ENCODE measurements around the gene ABLIM3.
A peak's percentile ranks its signal among the peaks of the same experiment; 100 is the strongest.
"Not testable (repeated sequence)": the region's sequence is repeated elsewhere in the genome, so short reads cannot be mapped to it uniquely, and the experiment has no call there.

Gene ABLIM3

DNA sequence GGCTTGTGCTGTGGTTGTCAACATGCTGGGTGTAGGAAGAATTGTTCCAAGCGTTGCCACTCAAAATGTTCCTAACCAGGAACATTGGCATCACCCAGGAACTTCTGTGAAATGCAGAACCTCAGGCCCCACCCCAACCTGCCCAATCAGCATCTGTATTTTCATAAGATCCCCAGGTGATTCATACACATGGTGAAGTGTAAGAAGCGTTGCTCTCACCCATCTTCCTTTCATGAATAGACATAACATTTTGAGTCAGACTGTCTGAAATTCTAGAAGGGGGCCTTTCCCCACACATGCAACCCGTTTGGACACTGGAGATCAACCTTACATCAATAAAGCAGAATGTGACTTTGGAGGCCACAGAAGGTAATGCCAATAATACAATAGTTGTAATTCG lies 121.0 kb downstream of the ABLIM3 start:
- no peak for DNase-seq

DNA sequence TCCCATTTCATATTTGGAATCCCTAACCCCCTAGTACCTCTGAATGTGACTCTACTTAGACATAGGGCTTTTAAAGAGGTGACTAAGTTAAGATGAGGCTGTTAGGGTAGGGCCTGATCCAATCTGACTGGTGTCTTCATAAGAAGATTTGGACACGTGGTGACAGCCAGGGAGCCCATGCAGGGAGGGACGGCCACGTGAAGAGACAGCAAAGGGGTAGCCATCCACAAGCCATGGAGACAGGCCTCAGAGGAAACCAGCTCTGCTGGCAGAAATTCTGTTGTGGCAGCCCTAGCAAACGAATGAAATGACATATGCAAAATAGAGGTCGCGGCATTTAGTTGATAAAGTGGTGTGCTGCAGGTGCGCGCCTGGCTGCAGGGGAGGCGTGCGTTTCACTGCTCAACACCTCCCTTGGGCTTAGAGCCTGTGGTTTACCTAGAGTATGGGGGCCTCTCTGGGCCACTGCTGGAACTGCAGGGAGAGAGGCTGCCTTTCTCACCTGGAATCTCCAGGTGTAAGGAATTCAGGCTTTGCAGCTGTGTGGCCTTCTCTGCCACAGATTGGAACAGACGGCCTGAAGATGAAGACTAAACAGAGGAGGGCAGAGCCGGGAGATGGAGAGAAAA lies 123.3 kb downstream of the ABLIM3 start:
- peak; percentile 70 for DNase-seq

DNA sequence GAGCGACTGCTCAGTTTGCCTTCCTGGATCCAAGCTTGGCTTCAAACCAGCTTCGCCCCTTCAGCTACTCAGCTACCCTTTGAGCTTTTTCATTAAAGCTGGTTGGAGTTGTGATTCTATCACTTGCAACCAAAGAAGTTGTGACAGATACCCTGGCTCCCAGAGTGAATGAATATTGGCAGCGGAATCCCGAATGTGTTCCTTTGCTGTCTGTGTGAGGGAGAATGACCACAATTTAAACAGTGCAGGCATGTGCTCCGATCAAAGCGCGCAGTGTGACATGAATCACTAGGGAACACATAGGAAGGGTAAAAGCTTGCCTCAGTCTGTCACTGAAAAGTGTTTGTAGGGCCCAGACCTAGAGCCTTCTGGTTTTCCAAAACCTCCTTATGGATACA lies 123.8 kb downstream of the ABLIM3 start:
- DNase-seq: no peak

GRCh38 chr5:149265597-149265996 lies 124.3 kb downstream of the ABLIM3 start:
- DNase-seq: no peak

DNA sequence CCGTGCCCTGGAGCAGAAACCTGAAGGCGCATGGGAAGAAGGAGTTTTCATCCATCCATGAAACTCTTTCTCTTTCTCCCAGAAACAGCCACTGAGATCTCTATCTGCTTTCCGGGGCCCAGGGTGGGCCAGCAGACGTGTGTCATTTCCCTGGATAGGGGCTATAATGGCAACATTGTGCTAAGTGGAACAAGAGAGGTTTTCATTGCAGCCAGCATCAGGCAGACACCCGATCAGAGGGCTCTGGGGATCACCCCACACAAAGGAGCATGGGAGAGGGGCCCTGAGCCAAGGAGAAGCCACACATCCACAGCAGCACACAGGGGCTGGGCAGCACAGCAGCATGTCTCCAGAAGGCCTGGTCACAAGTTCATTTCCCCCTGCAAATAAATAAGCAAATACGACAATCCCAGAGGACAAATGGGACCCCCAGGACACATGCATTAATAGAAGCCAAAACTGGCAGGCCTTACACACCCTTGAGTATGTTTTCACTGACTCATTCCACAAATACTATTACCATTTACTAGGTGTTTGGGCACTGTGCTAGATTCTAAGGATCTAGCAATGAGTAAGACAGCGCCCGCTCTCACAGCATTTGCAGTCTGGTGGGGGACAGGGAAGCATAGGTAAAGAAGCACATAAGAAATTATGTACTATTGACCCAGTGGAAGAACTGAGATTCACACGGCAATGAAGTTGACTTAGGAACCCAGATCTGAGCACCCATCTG lies 126.1 kb downstream of the ABLIM3 start:
- no peak for DNase-seq

- no peak for DNase-seq
These were observed 127.8 kb downstream of the ABLIM3 start for GRCh38 chr5:149268928-149269557.

DNA sequence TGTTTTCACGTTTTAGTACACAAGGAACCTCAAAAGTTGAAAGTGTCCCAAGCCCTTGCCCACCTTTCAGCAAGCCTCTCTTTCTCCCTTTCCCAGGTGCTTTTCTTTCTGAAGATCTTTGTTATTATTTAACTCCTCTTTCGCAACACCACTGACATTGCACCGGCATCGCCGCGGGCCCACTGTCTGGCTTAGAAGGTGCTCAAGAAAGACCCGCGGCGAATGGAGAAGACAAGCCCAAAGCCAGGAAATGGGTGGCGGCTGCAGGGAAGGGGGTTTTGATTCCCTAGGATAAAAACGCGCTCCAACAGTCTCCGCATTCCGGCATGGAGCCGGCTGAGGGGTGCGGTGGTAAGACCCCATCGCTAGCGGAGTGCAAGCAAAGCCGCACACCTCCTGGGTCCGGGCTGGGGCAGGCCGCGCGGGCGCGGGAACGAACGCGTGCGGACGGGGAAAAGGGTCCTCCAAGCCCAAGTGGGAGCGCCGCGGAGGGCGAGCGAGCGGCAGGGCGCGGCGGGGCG lies 130.0 kb downstream of the ABLIM3 start:
- DNase-seq: peak; percentile 25

DNA sequence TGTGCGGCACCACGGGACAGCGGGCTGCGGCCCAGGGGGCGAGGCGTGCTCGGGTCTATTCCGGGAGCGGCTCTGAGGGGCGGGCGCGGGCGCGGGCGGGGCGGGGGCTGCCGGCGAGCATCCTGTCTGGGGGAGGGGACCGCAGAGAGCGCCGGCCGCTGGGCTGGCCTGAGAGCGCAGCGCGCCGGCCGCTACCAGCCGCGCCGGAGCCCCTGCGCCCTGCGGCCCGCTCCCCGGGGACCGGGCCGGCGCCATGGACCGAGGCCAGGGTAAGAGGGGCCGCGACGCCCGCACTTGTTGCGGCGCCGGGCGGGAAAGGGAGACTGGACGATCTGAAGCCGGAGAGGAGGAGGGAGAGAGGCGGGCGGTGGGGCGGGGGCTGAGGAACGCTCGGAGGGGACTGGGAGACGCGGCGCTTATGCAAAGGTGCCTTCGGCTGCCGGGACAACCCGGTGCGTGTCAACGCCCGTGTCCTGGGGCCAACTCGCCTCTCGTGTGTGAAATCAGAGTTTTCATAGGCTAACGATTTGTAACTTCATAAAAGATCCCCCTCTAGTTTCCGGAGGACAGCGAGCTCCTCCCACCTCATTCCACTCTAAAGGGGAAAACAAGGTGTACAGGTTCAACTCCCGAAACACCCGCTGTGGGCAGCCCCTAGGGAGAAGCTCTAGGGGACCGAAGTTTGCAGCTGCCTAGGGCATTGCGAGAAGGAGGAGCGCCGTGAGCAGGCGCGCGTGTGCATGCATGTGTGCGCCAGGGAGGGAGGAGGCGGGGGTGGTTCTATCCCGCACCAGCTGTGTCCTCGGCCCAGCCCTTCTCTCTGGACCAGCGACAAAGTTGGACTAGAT lies 130.6 kb downstream of the ABLIM3 start, which contains the start of gene AFAP1L1:
TSS of gene AFAP1L1 (plus strand) at position 144 of the 848 bp plus-strand sequence. CDS start at position 254, 110 bp downstream.
- peak; percentile 32 for DNase-seq

DNA sequence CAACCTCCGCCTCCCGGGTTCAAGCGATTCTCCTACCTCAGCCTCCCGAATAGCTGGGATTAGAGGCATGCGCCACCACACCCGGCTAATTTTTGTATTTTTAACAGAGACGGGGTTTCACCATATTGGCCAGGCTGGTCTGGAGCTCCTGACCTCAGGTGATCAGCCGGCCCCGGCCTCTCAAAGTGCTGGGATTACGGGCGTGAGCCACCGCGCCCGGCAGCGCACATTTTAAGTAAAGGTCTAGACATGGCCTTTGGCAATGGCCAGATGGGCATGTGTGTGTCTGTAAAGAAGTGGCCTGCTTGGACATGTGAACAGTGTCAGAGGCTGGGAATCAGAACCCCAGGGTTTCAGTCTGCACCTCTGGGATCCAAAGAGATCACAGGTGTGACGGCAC lies 131.5 kb downstream of the ABLIM3 start:
- DNase-seq: not testable (repeated sequence)

GRCh38 chr5:149273237-149273636 lies 131.9 kb downstream of the ABLIM3 start:
- no peak for DNase-seq

DNA sequence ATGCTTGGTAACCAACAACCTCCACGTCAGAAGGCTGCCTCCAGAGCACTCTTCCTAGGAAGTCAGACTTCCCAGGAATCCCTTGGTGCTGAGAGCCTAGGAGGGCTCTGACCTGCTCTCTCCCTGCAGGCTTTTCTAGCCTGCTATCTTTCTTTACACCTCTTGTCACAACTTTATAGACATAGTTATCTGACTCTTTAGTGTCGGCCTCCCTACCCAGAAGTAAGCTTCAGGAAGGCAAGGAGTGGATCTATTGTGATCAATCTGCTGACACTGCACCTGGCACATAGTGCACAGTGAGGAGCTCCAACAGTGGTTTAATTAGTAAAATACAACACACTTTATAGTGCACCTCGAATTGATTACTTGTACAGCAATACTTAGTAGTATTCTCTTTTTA lies 132.7 kb downstream of the ABLIM3 start:
- no peak for DNase-seq

GRCh38 chr5:149274939-149275338 lies 133.6 kb downstream of the ABLIM3 start:
- no peak for DNase-seq

GRCh38 chr5:149277801-149278200 lies 136.5 kb downstream of the ABLIM3 start:
- no peak for DNase-seq

GRCh38 chr5:149278451-149279210 lies 137.3 kb downstream of the ABLIM3 start:
- DNase-seq: no peak

DNA sequence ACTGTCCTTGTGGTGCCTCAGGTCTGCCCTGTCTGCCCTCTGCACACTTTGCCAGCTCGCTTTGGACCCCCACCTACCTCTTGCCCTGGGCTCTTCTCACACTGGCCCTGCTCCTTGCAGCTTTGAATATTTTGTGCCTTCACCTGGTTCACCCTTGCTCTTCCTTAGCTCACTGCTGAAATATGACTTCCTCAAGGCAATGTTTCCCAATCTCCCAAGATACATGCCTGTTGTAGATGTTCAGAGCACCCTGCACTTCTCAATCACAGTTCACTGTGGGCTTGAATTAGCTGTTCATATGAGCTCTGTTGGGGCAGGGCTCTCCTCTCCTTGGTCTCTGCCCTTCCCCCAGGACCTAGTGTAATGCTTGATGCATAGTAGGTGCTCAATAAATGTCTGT lies 138.4 kb downstream of the ABLIM3 start:
- no peak for DNase-seq

- DNase-seq: no peak
These were observed 138.8 kb downstream of the ABLIM3 start for GRCh38 chr5:149280124-149280523.

DNA sequence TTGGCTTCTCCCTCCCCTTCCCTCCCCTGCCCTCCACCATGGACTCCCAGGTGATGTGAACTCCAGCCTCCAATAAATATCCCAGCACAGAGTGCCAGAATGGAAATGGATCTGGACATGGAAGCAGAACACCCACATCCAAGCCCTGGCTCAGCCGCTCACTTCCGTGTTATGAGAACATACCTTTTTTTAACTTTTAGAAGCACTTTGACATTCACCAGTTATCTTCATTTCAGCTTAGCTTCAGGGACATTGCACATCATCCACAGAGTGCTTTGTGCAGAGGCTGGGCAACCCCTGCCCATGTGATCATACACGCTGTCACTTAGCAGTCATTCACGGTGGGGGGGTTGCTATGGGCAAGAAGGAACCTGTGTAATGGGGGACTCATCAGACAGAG lies 139.5 kb downstream of the ABLIM3 start:
- DNase-seq: no peak

GRCh38 chr5:149282027-149282965 lies 141.0 kb downstream of the ABLIM3 start:
- no peak for DNase-seq

DNA sequence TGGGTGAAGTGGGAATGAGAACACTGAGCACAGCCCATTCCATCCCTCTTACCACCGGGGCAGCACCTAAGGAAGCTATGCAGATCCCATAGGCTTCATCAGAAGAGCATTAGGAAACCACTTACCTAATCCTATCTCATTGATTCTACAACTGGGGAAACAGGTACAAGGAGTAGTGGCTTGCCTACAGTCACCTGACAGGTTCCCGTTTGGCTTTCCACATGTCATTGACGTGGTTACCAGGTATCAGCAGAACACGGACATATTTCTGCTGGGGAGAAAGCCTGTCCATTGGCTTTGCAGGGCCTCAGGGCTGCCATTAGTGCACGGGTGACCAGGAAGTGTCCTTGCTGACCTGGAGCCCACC lies 141.7 kb downstream of the ABLIM3 start:
- no peak for DNase-seq

GRCh38 chr5:149283626-149284480 lies 142.6 kb downstream of the ABLIM3 start:
- no peak for DNase-seq

Data from activated T-cell treated with anti-CD3 and anti-CD28 coated beads, Interleukin-2, amount 50 U/mL, for 1 hour (primary cell).